Activated T-helper 2 cell treated with anti-CD3 and anti-CD28 coated beads, Interferon-gamma antibody, Interleukin-2, Interleukin-4, amounts not matched to agents 10 μg/mL and 5 μg/mL and 100 μg/mL, durations not matched to agents 14 hours and 24 hours and 36 hours (primary cell): ENCODE data around the gene ASPG. TPM values are rescaled to one million over a fixed set of nuclear protein-coding genes. Genes with fewer than 3 reads are reported as not detected.

Experiments used
- DNase-seq: peaks from one replicate; pipeline ENCODE4 v3.0.0; 2021; ENCODE audit warnings: low spot score
- H3K27ac Mint-ChIP-seq: one replicate; pipeline ENCODE4 v1.8.0; 2021; ENCODE audit warnings: mixed read lengths
- H3K27me3 Mint-ChIP-seq: one replicate; pipeline ENCODE4 v1.8.0; 2021; ENCODE audit warnings: low read depth, mixed read lengths
- H3K36me3 Mint-ChIP-seq: one replicate; pipeline ENCODE4 v1.8.0; 2021; ENCODE audit warnings: low read depth, mixed read lengths
- H3K4me1 Mint-ChIP-seq: one replicate; pipeline ENCODE4 v1.8.0; 2021; ENCODE audit warnings: low read depth, mixed read lengths
- H3K4me3 Mint-ChIP-seq: one replicate; pipeline ENCODE4 v1.8.0; 2021; ENCODE audit warnings: low read depth, mild to moderate bottlenecking, moderate library complexity, mixed read lengths
- H3K9me3 Mint-ChIP-seq: one replicate; pipeline ENCODE4 v1.8.0; 2021; ENCODE audit warnings: mixed read lengths
- intact Hi-C: fragments of 100-400 bp; cut with micrococcal nuclease; formaldehyde crosslinking; loops from one replicate; pipeline ENCODE4 v1.15.1; 2023
- total RNA-seq: library from RNA; stranded (reverse); gene quantifications from 2 replicates; pipeline ENCODE4 v1.2.3, GENCODE V29; 2022

Gene ASPG
- total RNA-seq, 1 donor from 2014 or later: not detected

DNA sequence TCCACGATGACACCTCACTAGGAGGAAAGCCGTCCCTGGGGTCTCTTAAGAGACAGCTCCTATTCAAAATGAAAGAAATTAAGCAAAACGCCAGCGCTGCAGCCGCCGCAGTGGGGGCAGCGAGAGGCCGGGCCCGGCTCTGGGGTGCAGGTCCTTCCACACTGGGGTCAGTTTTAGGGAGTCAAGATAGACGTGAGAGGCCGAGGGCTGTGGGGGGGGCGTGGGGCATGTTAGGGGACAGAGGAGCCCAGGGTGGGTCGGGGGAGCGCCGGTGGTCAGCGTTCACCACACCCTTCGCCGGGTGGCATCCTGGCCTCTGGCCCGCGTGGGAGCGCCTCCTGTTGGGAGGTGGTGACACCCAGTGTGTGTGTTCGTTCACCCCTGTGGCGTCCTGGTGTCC is 78.5 kb downstream of the ASPG start:
- Mint-ChIP-seq H3K4me1 (no peaks in the 10 kb centered on the region), H3K9me3 (no peaks in the 10 kb centered on the region), H3K4me3 (no peak overlapping the region), H3K36me3 (no peaks in the 10 kb centered on the region), H3K27ac (no peak overlapping the region), H3K27me3 (no peaks in the 10 kb centered on the region)
- intact Hi-C loops: no loop called here
- DNase-seq: no peak

DNA sequence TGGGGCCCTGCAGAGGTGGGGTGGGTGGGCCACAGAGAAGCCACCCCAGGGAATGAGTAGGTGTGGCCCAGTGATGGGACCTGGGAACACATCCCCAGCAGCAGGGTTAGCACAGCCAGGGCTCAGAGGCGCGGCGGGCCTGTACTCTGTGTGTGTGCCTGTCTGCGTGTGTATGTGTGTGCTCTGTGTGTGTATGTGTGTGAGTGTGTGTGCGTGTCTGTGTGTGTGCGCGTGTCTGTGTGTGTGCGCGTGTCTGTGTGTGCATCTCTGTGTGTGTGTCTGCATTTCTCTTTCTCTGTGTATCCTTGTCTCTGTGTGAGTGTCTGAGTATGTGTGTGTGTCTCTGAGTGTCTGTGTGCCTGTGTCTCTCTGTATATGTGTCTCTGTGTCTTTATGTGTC is 79.0 kb downstream of the ASPG start:
- no peak for DNase-seq
- Mint-ChIP-seq H3K27ac (no peak overlapping the region), H3K4me3 (no peak overlapping the region), H3K36me3 (no peaks in the 10 kb centered on the region), H3K27me3 (no peaks in the 10 kb centered on the region), H3K9me3 (no peaks in the 10 kb centered on the region), H3K4me1 (no peaks in the 10 kb centered on the region)
- intact Hi-C loops: no loop called here

Other genes starting within 250 kb of the ASPG start
- gene PPP1R13B, start 238.1 kb upstream of the ASPG start, total RNA-seq: 7.8 and 13.5 TPM in 2 replicates
- 0.23 TPM in 1 of 2 replicates, not detected in the other for gene TDRD9, start 157.2 kb upstream of the ASPG start, total RNA-seq
- not detected in 2 replicates for gene RD3L, start 143.2 kb upstream of the ASPG start, total RNA-seq
- 0.28 and 0.34 TPM in 2 replicates for gene KIF26A, start 52.9 kb downstream of the ASPG start, total RNA-seq